Parathyroid adenoma (tissue), 2 donors: ENCODE measurements around the gene MYL12B.

Experiments used
- H2AFZ ChIP-seq: fragments of 300-600 bp; sonication (generic); one replicate; pipeline ENCODE4 v1.7.0; 2017; ENCODE audit warnings: antibody characterized with exemption, mild to moderate bottlenecking
- H3K27ac ChIP-seq: fragments of 300-600 bp; sonication (generic); one replicate; pipeline ENCODE4 v1.7.0; 2017
- H3K27me3 ChIP-seq: fragments of 300-600 bp; sonication (generic); one replicate; pipeline ENCODE4 v1.7.0; 2017; ENCODE audit warnings: low read length; ENCODE audit not compliant: control insufficient read depth, insufficient read depth
- H3K36me3 ChIP-seq: fragments of 300-600 bp; sonication (generic); one replicate; pipeline ENCODE4 v1.7.0; 2017; ENCODE audit warnings: low read length; ENCODE audit not compliant: control insufficient read depth, insufficient read depth
- H3K4me1 ChIP-seq: fragments of 300-600 bp; sonication (generic); one replicate; pipeline ENCODE4 v1.7.0; 2017; ENCODE audit warnings: control low read depth
- H3K4me2 ChIP-seq: fragments of 300-600 bp; sonication (generic); one replicate; pipeline ENCODE4 v1.7.0; 2017; ENCODE audit warnings: low read length
- H3K4me3 ChIP-seq: fragments of 300-600 bp; sonication (generic); one replicate; pipeline ENCODE4 v1.7.0; 2017; ENCODE audit warnings: low read depth, low read length
- H3K79me2 ChIP-seq: fragments of 300-600 bp; sonication (generic); one replicate; pipeline ENCODE4 v1.7.0; 2017; ENCODE audit warnings: control low read depth
- H3K9ac ChIP-seq: fragments of 300-600 bp; sonication (generic); one replicate; pipeline ENCODE4 v1.7.0; 2017; ENCODE audit warnings: mild to moderate bottlenecking
- H3K9me3 ChIP-seq: fragments of 300-600 bp; sonication (generic); one replicate; pipeline ENCODE4 v1.7.0; 2017; ENCODE audit warnings: low read length; ENCODE audit not compliant: control insufficient read depth
- CTCF ChIP-seq: fragments of 300-600 bp; sonication (generic); IDR thresholded peaks from one replicate; pipeline ENCODE4 v1.7.0; 2017; ENCODE audit warnings: antibody characterized with exemption, mild to moderate bottlenecking
- donor health status: primary hyperparathyroidism.

The MYL12B gene

GRCh38 chr18:3245185-3245564 lies 16.8 kb upstream of the MYL12B start:
- Histone ChIP-seq H3K9ac (no peak overlapping the region), H3K9me3 (no peaks in the 10 kb centered on the region), H3K27ac (no peak overlapping the region), H2AFZ (no peak overlapping the region), H3K4me3 (no peak overlapping the region), H3K36me3 (no peaks in the 10 kb centered on the region), H3K4me1 (peaks cover 4% of the 10 kb centered on the region), H3K4me2 (no peak overlapping the region), H3K27me3 (no peaks in the 10 kb centered on the region), H3K79me2 (peaks cover 7% of the 10 kb centered on the region)
- TF ChIP-seq CTCF = no peak

- H3K27me3 ChIP-seq = no peaks in the 10 kb centered on the region
- H3K4me1 ChIP-seq = peaks cover 4% of the 10 kb centered on the region
Observed at GRCh38 chr18:3245853-3246634, 15.9 kb upstream of the MYL12B start.

GRCh38 chr18:3246635-3247239 lies 15.2 kb upstream of the MYL12B start:
- H3K36me3 ChIP-seq = no peaks in the 10 kb centered on the region
- H3K4me3 ChIP-seq = peak overlapping the region; percentile 83
- H3K9ac ChIP-seq = no peak overlapping the region
- peak overlapping the region; percentile 79 for H2AFZ ChIP-seq
- no peaks in the 10 kb centered on the region for H3K27me3 ChIP-seq
- peaks cover 8% of the 10 kb centered on the region for H3K79me2 ChIP-seq
- no peaks in the 10 kb centered on the region for H3K9me3 ChIP-seq
- H3K27ac ChIP-seq = peak overlapping the region; percentile 94
- H3K4me1 ChIP-seq = peaks cover 4% of the 10 kb centered on the region
- TF ChIP-seq CTCF = no peak
- peak overlapping the region; percentile 84 for H3K4me2 ChIP-seq

More at GRCh38 chr18:3245853-3246634, 15.9 kb upstream of the MYL12B start:
- Histone ChIP-seq H3K36me3 (no peaks in the 10 kb centered on the region), H3K4me2 (peak overlapping the region; percentile 84), H3K4me3 (peak overlapping the region; percentile 83), H3K9me3 (no peaks in the 10 kb centered on the region), H3K79me2 (peaks cover 7% of the 10 kb centered on the region), H2AFZ (peak overlapping the region; percentile 79), H3K27ac (peak overlapping the region; percentile 94), H3K9ac (no peak overlapping the region)
- TF ChIP-seq CTCF = peak; percentile 97

GRCh38 chr18:3247240-3248061 lies 14.5 kb upstream of the MYL12B start, which contains the start of gene MYL12A:
Gene MYL12A (plus strand): TSS chr18:3247801. CDS start chr18:3253248, 5,447 bp downstream.
- H3K36me3 ChIP-seq = no peaks in the 10 kb centered on the region
- TF ChIP-seq CTCF = no peak
- H3K79me2 ChIP-seq = peaks cover 11% of the 10 kb centered on the region
- peaks cover 4% of the 10 kb centered on the region for H3K4me1 ChIP-seq
- peak within 1 kb of the TSS; percentile 94 for H3K27ac ChIP-seq
- peak within 1 kb of the TSS; percentile 83 for H3K4me3 ChIP-seq
- H3K27me3 ChIP-seq = no peaks in the 10 kb centered on the region
- H3K9ac ChIP-seq = peak within 1 kb of the TSS; percentile 82
- H2AFZ ChIP-seq = peak within 1 kb of the TSS; percentile 79
- H3K9me3 ChIP-seq = no peaks in the 10 kb centered on the region
- peak within 1 kb of the TSS; percentile 84 for H3K4me2 ChIP-seq
